ENCODE data around the gene GPR3.

The GPR3 gene

DNA sequence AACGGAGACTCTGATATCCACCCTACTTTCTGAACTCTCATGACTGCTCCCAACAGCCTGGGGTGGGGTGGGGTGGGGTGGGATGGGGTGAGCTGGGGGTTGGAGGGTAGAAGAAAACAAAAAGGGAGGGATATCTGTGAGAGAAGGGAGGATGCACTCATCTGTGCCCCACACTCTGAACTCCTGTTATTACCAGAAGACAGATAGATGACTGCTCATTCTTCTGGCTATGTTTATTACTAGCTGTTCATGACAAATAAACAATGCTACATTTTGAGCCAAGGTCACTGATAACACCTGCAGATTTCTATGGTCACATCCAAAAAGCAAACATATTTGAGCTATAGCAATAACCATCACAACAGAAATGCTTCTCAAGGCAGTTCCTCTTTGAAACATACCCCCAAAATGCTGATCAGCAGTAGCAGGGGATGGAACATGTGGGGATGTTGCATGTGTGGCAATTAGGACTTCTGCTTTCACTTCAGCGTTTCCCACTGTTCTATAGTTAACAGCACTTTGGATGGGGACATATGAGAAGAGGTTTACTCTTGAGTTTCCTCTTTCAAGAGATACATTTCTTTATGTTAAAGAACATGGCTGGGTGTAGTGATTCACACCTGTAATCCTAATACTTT, 43.3 kb downstream of the GPR3 start:
- H3K9ac ChIP-seq (ENCODE audit: low read length), result no peak overlapping the region
- no peak overlapping the region for H3K4me3 ChIP-seq (ENCODE audit: low read length)
- H3K36me3 ChIP-seq (ENCODE audit: control insufficient read depth, insufficient read depth, low read length, severe bottlenecking), result peaks cover 20% of the 10 kb centered on the region
- H3K27me3 ChIP-seq (replicated peaks; ENCODE audit: control insufficient read depth, insufficient read depth, low read length), result no peaks in the 10 kb centered on the region
- peaks cover 44% of the 10 kb centered on the region for H3K4me1 ChIP-seq (ENCODE audit: control insufficient read depth, insufficient read depth, low read length)
- H3K9me3 ChIP-seq (ENCODE audit: control insufficient read depth, low read length), result no peaks in the 10 kb centered on the region
- no peak for DNase-seq (ENCODE audit: low read depth)

DNA sequence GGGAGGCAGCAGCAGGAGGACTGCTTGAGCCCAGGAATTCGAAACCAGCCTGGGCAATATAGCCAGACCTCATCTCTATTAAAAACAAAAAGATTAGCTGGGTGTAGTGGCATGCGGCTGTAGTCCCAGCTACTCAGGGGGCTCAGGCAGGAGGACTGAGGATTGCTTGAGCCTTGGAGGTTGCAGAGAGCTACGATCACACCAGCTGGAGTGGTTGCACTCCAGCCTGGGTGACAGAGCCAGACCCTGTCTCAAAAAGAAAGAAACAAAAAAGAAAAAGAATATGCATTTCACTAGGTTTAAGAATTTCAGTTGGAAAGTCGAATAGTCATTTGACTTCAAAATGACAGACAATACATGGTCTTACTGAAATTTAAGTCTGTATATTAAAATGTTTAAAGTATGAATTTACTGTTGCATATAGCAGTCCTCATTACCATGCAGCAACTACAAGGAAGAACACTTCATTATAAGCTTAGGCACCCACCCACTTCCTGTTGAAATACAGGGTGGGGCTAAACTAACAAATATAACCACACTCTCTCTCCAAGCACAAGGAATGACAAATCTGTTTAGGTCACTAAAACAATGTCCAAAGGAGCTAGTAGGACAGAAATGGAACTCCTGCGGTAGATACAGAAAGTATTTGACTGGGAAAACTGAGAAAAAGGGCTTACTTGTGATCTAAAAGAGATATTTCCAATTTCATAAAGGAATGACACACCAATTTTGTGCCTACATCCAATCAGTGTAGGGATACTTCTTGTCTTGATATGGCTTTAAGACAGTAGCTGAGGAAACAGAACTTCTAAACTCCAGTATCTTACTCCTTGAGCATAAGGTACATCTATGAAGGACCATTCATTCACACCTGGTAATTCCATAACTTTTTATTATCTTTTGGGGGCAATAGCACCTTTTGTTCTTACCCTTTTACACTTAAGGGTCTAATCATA, 44.1 kb downstream of the GPR3 start:
- Histone ChIP-seq H3K9me3 (ENCODE audit: control insufficient read depth, low read length) (no peaks in the 10 kb centered on the region), H3K36me3 (ENCODE audit: control insufficient read depth, insufficient read depth, low read length, severe bottlenecking) (peaks cover 25% of the 10 kb centered on the region), H3K4me3 (ENCODE audit: low read length) (peak overlapping the region; percentile 58), H3K9ac (ENCODE audit: low read length) (no peak overlapping the region), H3K27me3 (replicated peaks; ENCODE audit: control insufficient read depth, insufficient read depth, low read length) (no peaks in the 10 kb centered on the region), H3K4me1 (ENCODE audit: control insufficient read depth, insufficient read depth, low read length) (peaks cover 36% of the 10 kb centered on the region)
- DNase-seq (ENCODE audit: low read depth), result peak; percentile 74

DNA sequence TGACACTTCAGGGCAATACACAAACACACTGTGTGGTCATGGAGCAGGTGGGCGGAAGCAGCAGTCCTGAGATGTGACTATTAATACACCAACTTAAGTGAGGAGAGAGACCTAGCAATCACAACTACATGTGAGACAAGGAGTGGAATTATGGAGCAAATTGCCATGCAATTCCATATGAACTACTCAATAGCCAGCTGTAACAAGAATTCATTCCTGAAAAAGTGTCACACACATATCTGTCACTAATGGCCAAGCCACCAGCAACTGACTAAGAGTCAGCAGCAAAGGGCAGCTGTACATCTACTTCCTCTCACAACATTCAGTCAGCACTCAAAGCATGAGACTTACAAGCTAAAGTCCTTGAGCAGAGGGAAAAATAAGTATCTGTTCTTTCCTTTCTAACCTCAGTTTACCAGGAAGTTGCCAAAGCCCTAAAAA, 46.2 kb downstream of the GPR3 start:
- no peak overlapping the region for H3K4me3 ChIP-seq (ENCODE audit: low read length)
- peaks cover 23% of the 10 kb centered on the region for H3K36me3 ChIP-seq (ENCODE audit: control insufficient read depth, insufficient read depth, low read length, severe bottlenecking)
- no peak overlapping the region for H3K9ac ChIP-seq (ENCODE audit: low read length)
- H3K4me1 ChIP-seq (ENCODE audit: control insufficient read depth, insufficient read depth, low read length), result peaks cover 33% of the 10 kb centered on the region
- no peak for DNase-seq (ENCODE audit: low read depth)
- H3K9me3 ChIP-seq (ENCODE audit: control insufficient read depth, low read length), result no peaks in the 10 kb centered on the region
- H3K27me3 ChIP-seq (replicated peaks; ENCODE audit: control insufficient read depth, insufficient read depth, low read length), result no peaks in the 10 kb centered on the region

DNA sequence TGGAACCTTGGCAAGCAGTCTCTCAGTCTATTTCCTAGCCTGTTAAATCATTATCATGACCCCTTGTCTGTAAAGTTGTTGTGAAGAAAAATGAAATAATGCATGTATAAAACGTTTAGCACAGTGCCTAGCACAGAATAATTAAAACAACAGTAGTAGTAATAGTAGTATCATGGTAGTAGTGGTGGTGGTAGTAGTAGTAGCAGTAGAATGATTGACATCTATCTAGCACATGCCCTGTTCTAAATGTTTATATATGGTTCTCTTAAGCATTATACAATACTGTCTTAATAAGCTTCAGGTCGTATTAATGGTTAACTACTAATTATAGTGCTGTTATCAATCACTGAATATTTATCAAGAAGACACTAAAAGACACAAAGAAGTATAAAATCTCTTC, 46.7 kb downstream of the GPR3 start:
- peaks cover 23% of the 10 kb centered on the region for H3K36me3 ChIP-seq (ENCODE audit: control insufficient read depth, insufficient read depth, low read length, severe bottlenecking)
- no peak overlapping the region for H3K4me3 ChIP-seq (ENCODE audit: low read length)
- H3K9ac ChIP-seq (ENCODE audit: low read length), result no peak overlapping the region
- no peaks in the 10 kb centered on the region for H3K9me3 ChIP-seq (ENCODE audit: control insufficient read depth, low read length)
- no peak for DNase-seq (ENCODE audit: low read depth)
- H3K27me3 ChIP-seq (replicated peaks; ENCODE audit: control insufficient read depth, insufficient read depth, low read length), result no peaks in the 10 kb centered on the region
- H3K4me1 ChIP-seq (ENCODE audit: control insufficient read depth, insufficient read depth, low read length), result peaks cover 33% of the 10 kb centered on the region

DNA sequence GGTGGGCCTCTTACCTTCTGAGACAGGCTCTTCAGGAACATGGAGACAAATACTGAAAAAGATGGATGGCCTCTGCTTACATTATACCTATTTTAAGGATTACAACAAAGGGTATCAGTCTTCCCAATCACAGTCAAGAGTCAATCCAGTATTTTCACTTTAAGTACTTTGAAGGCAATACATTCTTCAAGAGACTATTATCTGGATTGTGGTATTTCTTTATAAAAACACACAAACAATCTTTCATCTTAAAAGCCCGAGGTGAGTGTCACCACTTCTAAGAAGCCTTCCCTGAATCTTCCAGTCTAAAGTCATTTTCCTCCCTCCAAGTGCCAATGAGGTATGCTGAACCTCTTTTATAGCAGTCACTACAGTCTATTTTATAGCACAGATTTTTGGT, 52.2 kb downstream of the GPR3 start:
- Histone ChIP-seq H3K4me3 (ENCODE audit: low read length) (no peak overlapping the region), H3K27me3 (replicated peaks; ENCODE audit: control insufficient read depth, insufficient read depth, low read length) (no peaks in the 10 kb centered on the region), H3K9ac (ENCODE audit: low read length) (no peak overlapping the region), H3K4me1 (ENCODE audit: control insufficient read depth, insufficient read depth, low read length) (peaks cover 11% of the 10 kb centered on the region), H3K9me3 (ENCODE audit: control insufficient read depth, low read length) (no peaks in the 10 kb centered on the region), H3K36me3 (ENCODE audit: control insufficient read depth, insufficient read depth, low read length, severe bottlenecking) (peaks cover 35% of the 10 kb centered on the region)
- no peak for DNase-seq (ENCODE audit: low read depth)

Data from adipocyte (in vitro differentiated cells).